H1 (cell line): ENCODE measurements around the gene PGM3. TPM values are rescaled to one million over a fixed set of nuclear protein-coding genes. Genes with fewer than 3 reads are reported as not detected.

ENCODE experiments used
- CTCF ChIA-PET: fragments of 300-600 bp; sonication (Branson Sonifier 250); formaldehyde crosslinking; loops from one replicate; lab custom pipeline; 2021; ENCODE audit not compliant: partially characterized antibody; lab: Charles Lee
- POLR2A ChIA-PET: fragments of 300-600 bp; sonication (Branson Sonifier 250); formaldehyde crosslinking; loops from one replicate; lab custom pipeline; 2021; ENCODE audit warnings: inconsistent platforms; ENCODE audit not compliant: partially characterized antibody; lab: Charles Lee
- DNase-seq, 2 experiments: peaks; one replicate each; pipeline versions ENCODE4 v3.0.0 to v3.0.0-alpha.2; 2010 to 2022; ENCODE audit warnings: low spot score in 2 of 2, low read depth in 1 of 2, mixed read lengths in 1 of 2
- FAIRE-seq: peaks from 2 replicates; lab custom pipeline; 2011; peaks lifted over from hg19 to GRCh38; lab: Jason Lieb, UNC
- H2AFZ ChIP-seq: 2 replicates; pipeline ENCODE4 v1.8.1; 2012; ENCODE audit warnings: low read length, inconsistent platforms
- H2AK5ac ChIP-seq: 2 replicates; pipeline ENCODE4 v1.6.1; 2013; ENCODE audit warnings: low read depth, low read length
- H2BK120ac ChIP-seq: replicated peaks from 2 replicates; pipeline ENCODE3; 2013; ENCODE audit warnings: low read depth, low read length, inconsistent platforms
- H2BK12ac ChIP-seq: 2 replicates; pipeline ENCODE4 v1.6.1; 2013; ENCODE audit warnings: low read depth, low read length
- H2BK15ac ChIP-seq: 2 replicates; pipeline ENCODE4 v1.6.1; 2013; ENCODE audit warnings: low read length
- H2BK20ac ChIP-seq: 2 replicates; pipeline ENCODE4 v1.6.1; 2013; ENCODE audit warnings: low read length
- H2BK5ac ChIP-seq: 2 replicates; pipeline ENCODE4 v1.6.1; 2013; ENCODE audit warnings: low read depth, low read length
- H3K14ac ChIP-seq: 2 replicates; pipeline ENCODE4 v1.6.1; 2013; ENCODE audit warnings: inconsistent platforms; ENCODE audit not compliant: insufficient read length
- H3K18ac ChIP-seq: 2 replicates; pipeline ENCODE4 v1.6.1; 2013; ENCODE audit warnings: low read length; ENCODE audit errors: extremely low read depth
- H3K23ac ChIP-seq: 2 replicates; pipeline ENCODE4 v1.6.1; 2013; ENCODE audit warnings: inconsistent platforms; ENCODE audit not compliant: insufficient read length
- H3K23me2 ChIP-seq: 2 replicates; pipeline ENCODE4 v1.6.1; 2013; ENCODE audit warnings: low read depth, low read length
- H3K27ac ChIP-seq: 2 replicates; pipeline ENCODE4 v1.6.1; 2011; ENCODE audit warnings: low read depth, low read length, inconsistent platforms
- H3K27me3 ChIP-seq, 4 experiments: replicated peaks in 1 of 4; 1 replicate in 1 of 4; 2 replicates in 3 of 4; pipeline versions ENCODE4 v1.6.1 to v1.8.1; 2011 to 2013; ENCODE audit warnings: low read length in 3 of 4, mild to moderate bottlenecking in 3 of 4, inconsistent platforms in 2 of 4, mixed read lengths in 2 of 4, moderate library complexity in 1 of 4; ENCODE audit not compliant: control insufficient read depth in 3 of 4, insufficient read depth in 3 of 4; ENCODE audit errors: extremely low read depth in 1 of 4
- H3K36me3 ChIP-seq, 4 experiments: 2 replicates each; pipeline versions ENCODE4 v1.6.1 to v1.8.1; 2011 to 2013; ENCODE audit warnings: mild to moderate bottlenecking in 4 of 4, low read length in 3 of 4, moderate library complexity in 2 of 4, control low read depth in 1 of 4, inconsistent platforms in 1 of 4; ENCODE audit not compliant: insufficient read depth in 4 of 4, control insufficient read depth in 2 of 4
- H3K4ac ChIP-seq: replicated peaks from 2 replicates; pipeline ENCODE3; 2013; ENCODE audit warnings: low read length, low read depth, mixed read lengths, inconsistent platforms; ENCODE audit not compliant: insufficient read length
- H3K4me1 ChIP-seq, 4 experiments: replicated peaks in 1 of 4; 1 replicate in 1 of 4; 2 replicates in 3 of 4; pipeline versions ENCODE4 v1.6.1 to v1.8.1; 2011 to 2013; ENCODE audit warnings: low read length in 3 of 4, inconsistent platforms in 2 of 4, mixed read lengths in 1 of 4; ENCODE audit not compliant: insufficient read depth in 4 of 4, control insufficient read depth in 3 of 4
- H3K4me2 ChIP-seq, 2 experiments: 2 replicates each; pipeline versions ENCODE4 v1.6.1 to v1.8.1; 2011 to 2013; ENCODE audit warnings: low read depth in 2 of 2, low read length in 2 of 2, control low read depth in 1 of 2, inconsistent platforms in 1 of 2, mild to moderate bottlenecking in 1 of 2; ENCODE audit not compliant: insufficient read depth in 1 of 2
- H3K4me3 ChIP-seq, 4 experiments: fragments of 200-600, 300-600 bp in 1 of 4; sonication (generic), shearing (Covaris generic), sonication (Bioruptor Twin) in 1 of 4; 2 replicates each; pipeline versions ENCODE4 v1.5.1 to v1.8.1; 2011 to 2016; ENCODE audit warnings: low read length in 4 of 4, low read depth in 3 of 4, control low read depth in 2 of 4, inconsistent platforms in 2 of 4, mild to moderate bottlenecking in 2 of 4, mixed read lengths in 1 of 4, moderate library complexity in 1 of 4; ENCODE audit not compliant: insufficient read depth in 2 of 4; ENCODE audit errors: extremely low read depth in 1 of 4
- H3K56ac ChIP-seq: replicated peaks from 2 replicates; pipeline ENCODE3; 2013; ENCODE audit warnings: low read depth, mild to moderate bottlenecking, mixed read lengths, low read length, inconsistent platforms; ENCODE audit not compliant: insufficient read length
- H3K79me1 ChIP-seq: 2 replicates; pipeline ENCODE4 v1.6.1; 2013; ENCODE audit warnings: low read depth, low read length, control low read depth
- H3K79me2 ChIP-seq, 2 experiments: 2 replicates each; pipeline versions ENCODE4 v1.6.1 to v1.8.1; 2012 to 2013; ENCODE audit warnings: low read length in 2 of 2, mild to moderate bottlenecking in 2 of 2, inconsistent platforms in 1 of 2; ENCODE audit not compliant: insufficient read depth in 2 of 2, control insufficient read depth in 1 of 2
- H3K9ac ChIP-seq, 4 experiments: replicated peaks in 1 of 4; 1 replicate in 1 of 4; 2 replicates in 3 of 4; pipeline versions ENCODE4 v1.6.1 to v1.8.1; 2011 to 2013; ENCODE audit warnings: low read depth in 3 of 4, low read length in 3 of 4, control low read depth in 2 of 4, mild to moderate bottlenecking in 2 of 4, moderate library complexity in 2 of 4, inconsistent platforms in 1 of 4; ENCODE audit errors: extremely low read depth in 1 of 4
- H3K9me3 ChIP-seq, 2 experiments: 2 replicates each; pipeline versions ENCODE4 v1.6.1 to v1.8.1; 2012 to 2013; ENCODE audit warnings: mild to moderate bottlenecking in 2 of 2, moderate library complexity in 2 of 2, control low read depth in 1 of 2, inconsistent platforms in 1 of 2, low read depth in 1 of 2, low read length in 1 of 2, mixed read lengths in 1 of 2; ENCODE audit not compliant: insufficient read depth in 2 of 2
- H4K20me1 ChIP-seq, 2 experiments: replicated peaks in 1 of 2; 2 replicates each; pipeline versions ENCODE3 to v1.8.1; 2011 to 2013; ENCODE audit warnings: inconsistent platforms in 2 of 2, low read length in 2 of 2, mild to moderate bottlenecking in 1 of 2; ENCODE audit not compliant: insufficient read depth in 2 of 2, control insufficient read depth in 1 of 2
- H4K5ac ChIP-seq: 2 replicates; pipeline ENCODE4 v1.6.1; 2013; ENCODE audit warnings: low read length, low read depth, mixed read lengths, inconsistent platforms; ENCODE audit not compliant: insufficient read length
- H4K8ac ChIP-seq: 2 replicates; pipeline ENCODE4 v1.8.0; 2013; ENCODE audit warnings: mild to moderate bottlenecking, moderate library complexity, low read length, inconsistent platforms; ENCODE audit not compliant: insufficient read depth; ENCODE audit errors: extremely low read depth
- H4K91ac ChIP-seq: replicated peaks from 2 replicates; pipeline ENCODE3; 2013; ENCODE audit warnings: low read length, mixed read lengths, inconsistent platforms; ENCODE audit not compliant: insufficient read length
- CEBPB ChIP-seq: IDR thresholded peaks from 2 replicates; pipeline ENCODE4 v1.6.1; 2012; ENCODE audit warnings: low read depth, low read length
- CHD2 ChIP-seq: IDR thresholded peaks from 2 replicates; pipeline ENCODE4 v1.6.1; 2012; ENCODE audit warnings: low read length, improper control_type of control experiment
- CREB1 ChIP-seq: IDR thresholded peaks from 2 replicates; pipeline ENCODE4 v1.6.1; 2012; ENCODE audit warnings: inconsistent platforms
- EP300 ChIP-seq, 2 experiments: IDR thresholded peaks; 1 replicate in 1 of 2; 2 replicates in 1 of 2; pipeline ENCODE4 v1.6.1; 2011 to 2012; ENCODE audit warnings: low read depth in 2 of 2, low read length in 2 of 2, mild to moderate bottlenecking in 2 of 2, borderline replicate concordance in 1 of 2, inconsistent platforms in 1 of 2, moderate library complexity in 1 of 2
- GTF2F1 ChIP-seq: IDR thresholded peaks from 2 replicates; pipeline ENCODE4 v1.6.1; 2012; ENCODE audit warnings: low read depth, low read length, improper control_type of control experiment, borderline replicate concordance
- HDAC2 ChIP-seq, 2 experiments: fragments of 300-600 bp in 1 of 2; sonication (generic) in 1 of 2; IDR thresholded peaks; 2 replicates each; pipeline ENCODE4 v1.6.1; 2011 to 2012; ENCODE audit warnings: low read depth in 2 of 2, low read length in 2 of 2, mild to moderate bottlenecking in 2 of 2, moderate library complexity in 2 of 2, borderline replicate concordance in 1 of 2, inconsistent platforms in 1 of 2
- JUND ChIP-seq: IDR thresholded peaks from 2 replicates; pipeline ENCODE4 v1.6.1; 2011; ENCODE audit warnings: mild to moderate bottlenecking, improper control_type of control experiment, low read length
- KDM5A ChIP-seq: fragments of 200-600 bp; IDR thresholded peaks from 2 replicates; pipeline ENCODE4 v1.7.1; 2012; ENCODE audit warnings: mild to moderate bottlenecking, low read length, inconsistent platforms, mixed read lengths
- POLR2A ChIP-seq, 2 experiments: IDR thresholded peaks; 1 replicate in 1 of 2; 2 replicates in 1 of 2; pipeline ENCODE4 v1.6.1; 2011; ENCODE audit warnings: low read depth in 2 of 2, low read length in 2 of 2, mild to moderate bottlenecking in 2 of 2; ENCODE audit errors: control extremely low read depth in 1 of 2
- POLR2AphosphoS5 ChIP-seq: IDR thresholded peaks from 2 replicates; pipeline ENCODE4 v1.6.1; 2011; ENCODE audit warnings: low read depth, low read length
- RFX5 ChIP-seq: IDR thresholded peaks from 2 replicates; pipeline ENCODE4 v1.6.1; 2011; ENCODE audit warnings: low read depth, low read length, improper control_type of control experiment, borderline replicate concordance
- SAP30 ChIP-seq: fragments of 300-600 bp; sonication (generic); IDR thresholded peaks from 2 replicates; pipeline ENCODE4 v1.7.1; 2012; ENCODE audit warnings: low read length, moderate library complexity, mild to moderate bottlenecking, inconsistent platforms; ENCODE audit not compliant: insufficient read depth, insufficient replicate concordance
- SIN3A ChIP-seq, 2 experiments: IDR thresholded peaks in 1 of 2; conservative IDR thresholded peaks in 1 of 2; 2 replicates each; pipeline ENCODE4 v1.6.1; 2011 to 2012; ENCODE audit warnings: low read length in 2 of 2, improper control_type of control experiment in 1 of 2, low read depth in 1 of 2, mild to moderate bottlenecking in 1 of 2
- WGBS, 2 experiments: shearing (Covaris generic) in 1 of 2; methylation state at CpG; one replicate each; pipeline versions ENCODE4 v1.1.6 to v1.1.7; 2013 to 2015; ENCODE audit warnings: low lambda C conversion rate in 2 of 2, mixed read lengths in 2 of 2, inconsistent platforms in 1 of 2, low coverage in 1 of 2, missing lambda C conversion rate in 1 of 2; ENCODE audit not compliant: insufficient replicate concordance in 2 of 2, insufficient coverage in 1 of 2, insufficient read length in 1 of 2; ENCODE audit errors: extremely low coverage in 1 of 2, missing lambda C conversion rate in 1 of 2; 5-methylcytosine and 5-hydroxymethylcytosine counted together
- polyA plus RNA-seq, 7 experiments: library from polyadenylated mRNA; depleted of rRNA in 3 of 7; stranded (reverse) in 5 of 7; unstranded in 2 of 7; fragments of >200 nt in 5 of 7; fragments of 200-250 nt in 2 of 7; gene quantifications; 1 replicate in 5 of 7; 2 replicates in 1 of 7; 4 replicates in 1 of 7; pipeline versions ENCODE4 v1.2.1 to v1.2.3, GENCODE V29; 2011 to 2013; ENCODE audit warnings: missing spikeins in 2 of 7, mixed read lengths in 2 of 7
- total RNA-seq: library from RNA; stranded (reverse); fragmentation: NEBNext Ultra II Directional; extraction: Animal tissue kit (Norgen Biotek cat#: 25700); gene quantifications from 2 replicates; pipeline ENCODE4 v1.2.1, GENCODE V29; 2021

The PGM3 gene
- total and polyA plus RNA-seq, 2 of the 8 experiments (the other 6 are each of a cell fraction or from before 2014, with no cell fraction given), result 14.5 to 60.5 TPM

- POLR2A ChIA-PET, result no interaction called here
- no peak overlapping the region for H3K4me2 ChIP-seq
- TF ChIP-seq CHD2 (no peak), HDAC2 (IDR thresholded peaks at IDR 0.05; ENCODE audit: borderline replicate concordance in 1 of 2, low read depth in 2 of 2, low read length in 2 of 2) (no peak), SAP30 (no peak), CREB1 (no peak), JUND (no peak), GTF2F1 (no peak), CEBPB (no peak), POLR2A (IDR thresholded peaks at IDR 0.05; ENCODE audit: control extremely low read depth in 1 of 2, low read depth in 2 of 2, low read length in 2 of 2) (no peak), EP300 (IDR thresholded peaks at IDR 0.05; ENCODE audit: borderline replicate concordance in 1 of 2, low read depth in 2 of 2, low read length in 2 of 2) (no peak), SIN3A (conservative IDR thresholded peaks at IDR 0.05 in 1 of 2, IDR thresholded peaks at IDR 0.05 in 1 of 2; ENCODE audit: low read depth in 1 of 2, low read length in 2 of 2) (no peak), POLR2AphosphoS5 (no peak), KDM5A (no peak), RFX5 (no peak)
Observed at GRCh38 chr6:83199173-83199862, 6.3 kb upstream of the PGM3 start.

More at GRCh38 chr6:83199173-83199862, 6.3 kb upstream of the PGM3 start:
- Histone ChIP-seq H2AK5ac (no peak overlapping the region), H3K4me1 (no peaks in the 10 kb centered on the region), H4K8ac (no peak overlapping the region), H3K18ac (no peak overlapping the region), H4K5ac (no peak overlapping the region), H3K27me3 (no peaks in the 10 kb centered on the region), H2BK15ac (no peak overlapping the region), H4K20me1 (no peaks in the 10 kb centered on the region), H3K36me3 (peaks cover 0 to 7% (median 0%) of the 10 kb centered on the region in 4 experiments; a peak in 4 of 8 replicates), H3K9me3 (no peaks in the 10 kb centered on the region), H3K14ac (no peak overlapping the region), H2BK12ac (no peak overlapping the region), H3K23me2 (peaks cover under 1% of the 10 kb centered on the region), H3K23ac (no peak overlapping the region), H2AFZ (no peak overlapping the region), H3K9ac (no peak overlapping the region), H3K27ac (no peak overlapping the region), H4K91ac (no peak overlapping the region), H3K79me1 (no peaks in the 10 kb centered on the region), H2BK5ac (no peak overlapping the region), H2BK20ac (no peak overlapping the region), H2BK120ac (no peak overlapping the region), H3K56ac (no peak overlapping the region), H3K4ac (no peak overlapping the region), H3K79me2 (no peaks in the 10 kb centered on the region), H3K4me3 (no peak overlapping the region)
- no peak for DNase-seq
- 93% methylated on average over 5 of the region's 5 CpGs; no CpG with 5 or more reads in 1 of the 2 experiments for WGBS, 2 experiments
- CTCF ChIA-PET, result interaction anchor here (0.6 to 8.9 kb wide), 4 partner anchors 17 to 149 kb away, joined by 3 to 42 read pairs (median 4); no protein-coding TSS in a partner anchor
- FAIRE-seq, result no peak
